OCI-LY3 (cell line): ENCODE results near the gene RNF13.

Experiments used
- CTCF ChIP-seq: fragments of 200-600, 300-600 bp; sonication (generic); IDR thresholded peaks from 2 replicates; pipeline ENCODE4 v1.5.1; 2014; ENCODE audit warnings: antibody characterized with exemption, low read length, low read depth
- EZH2phosphoT487 ChIP-seq: fragments of 200-600 bp; shearing (Covaris generic); IDR thresholded peaks from 2 replicates; pipeline ENCODE4 v1.6.1; 2018; ENCODE audit warnings: antibody characterized with exemption, mixed run types, low read depth

- TF ChIP-seq CTCF (no peak), EZH2phosphoT487 (no peak)
Observed at GRCh38 chr3:149883134-149883533, 70.1 kb downstream of the RNF13 start.
